Inflammatory macrophage treated with lipopolysaccharide for 1 hour (primary cell): Measurements from ENCODE around the gene THBS2.

ENCODE experiments used
- DNase-seq, 2 donors: peaks; one replicate each; pipeline ENCODE4 v3.0.0-alpha.2; 2020 to 2022

Gene THBS2

DNA sequence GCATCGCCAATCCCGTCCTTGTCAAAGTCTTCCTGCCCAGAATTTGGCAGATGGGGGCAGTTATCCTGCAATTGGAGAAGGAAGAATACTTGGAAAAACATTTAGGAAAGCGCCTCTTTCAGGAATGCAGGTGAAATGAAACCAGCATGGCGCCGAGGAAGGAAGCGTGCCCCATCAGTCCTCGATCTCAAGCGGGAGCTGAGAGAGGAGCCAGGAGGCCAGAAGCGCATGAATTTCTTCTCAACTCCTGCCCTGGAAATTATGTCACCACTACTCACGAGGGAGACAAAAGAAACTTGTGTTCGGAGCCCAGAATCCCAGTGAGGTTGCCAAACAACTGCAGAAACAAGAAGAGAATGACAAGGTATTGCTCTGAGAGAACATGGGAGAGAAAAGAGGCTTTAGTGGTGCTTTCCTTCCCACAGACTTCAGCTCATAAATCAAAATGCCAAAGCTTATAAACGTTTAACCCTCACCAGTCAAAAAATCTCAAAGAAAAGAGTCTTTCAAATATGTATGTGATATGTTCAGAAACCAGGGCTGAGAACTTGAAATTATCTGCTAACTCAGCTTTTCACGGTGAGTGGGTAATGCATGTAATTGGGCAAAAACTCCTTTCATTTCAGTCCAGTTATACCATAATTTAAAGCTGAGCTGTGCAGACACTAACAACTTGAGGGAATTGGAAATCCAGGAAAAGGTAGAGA, 23.9 kb downstream of the THBS2 start:
- no peak for DNase-seq

DNA sequence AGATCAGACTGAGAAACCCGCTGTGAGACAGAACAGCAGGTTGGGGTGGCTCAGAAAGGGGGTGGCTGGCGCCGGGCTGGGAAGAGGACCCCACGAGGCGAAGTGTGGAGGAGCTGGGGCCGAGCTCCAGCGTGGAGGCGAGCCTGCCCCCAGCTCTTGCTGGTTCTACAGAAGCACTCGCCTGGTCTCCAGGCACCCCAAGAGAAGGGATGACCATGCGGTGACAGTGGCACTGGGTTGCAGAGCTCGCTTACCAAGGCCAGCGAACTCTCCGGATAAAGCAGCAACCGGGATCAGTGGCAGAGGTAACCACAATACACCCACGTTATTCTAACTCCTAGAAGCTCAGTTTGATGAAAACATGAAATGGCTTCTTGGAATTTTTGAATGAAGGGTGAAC, 26.5 kb downstream of the THBS2 start:
- no peak for DNase-seq

DNA sequence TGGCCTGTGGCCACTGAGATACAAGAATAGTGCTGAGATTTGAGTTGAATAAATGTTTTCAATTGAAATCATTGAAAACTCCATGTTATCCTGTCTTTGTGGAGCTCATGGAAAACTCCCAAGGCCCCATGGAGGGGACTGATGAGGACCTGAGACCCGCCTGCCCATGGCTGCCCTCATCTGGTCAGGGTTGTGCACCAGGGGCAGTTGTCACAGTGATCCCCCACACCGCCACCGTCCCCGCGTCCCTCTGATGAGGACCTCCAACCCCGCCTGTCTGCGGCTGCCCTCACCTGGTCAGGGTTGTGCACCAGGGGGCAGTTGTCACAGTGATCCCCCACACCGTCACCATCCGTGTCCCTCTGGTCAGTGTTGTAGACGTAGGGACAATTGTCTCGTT, 27.8 kb downstream of the THBS2 start:
- DNase-seq, result no peak

DNA sequence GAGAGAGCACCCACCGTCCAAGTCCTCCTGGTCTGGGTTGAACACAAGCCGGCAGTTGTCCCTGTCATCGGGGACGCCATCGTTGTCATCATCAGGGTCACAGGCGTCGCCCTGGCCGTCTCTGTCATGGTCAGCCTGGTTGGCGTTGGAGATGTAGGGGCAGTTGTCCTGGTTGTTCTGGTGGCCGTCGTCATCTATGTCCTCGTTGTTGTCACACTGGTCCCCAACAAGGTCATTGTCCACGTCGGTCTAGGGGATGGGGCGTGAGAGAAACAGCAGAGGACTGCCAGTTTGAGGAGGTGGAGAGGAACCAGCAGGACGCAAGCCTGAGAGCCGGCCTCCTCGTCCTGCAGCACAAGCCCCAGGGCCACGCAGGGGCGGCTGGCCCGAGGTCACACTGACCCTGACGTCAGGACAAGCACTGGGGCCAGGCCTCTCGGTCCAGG, 28.5 kb downstream of the THBS2 start:
- no peak for DNase-seq

DNA sequence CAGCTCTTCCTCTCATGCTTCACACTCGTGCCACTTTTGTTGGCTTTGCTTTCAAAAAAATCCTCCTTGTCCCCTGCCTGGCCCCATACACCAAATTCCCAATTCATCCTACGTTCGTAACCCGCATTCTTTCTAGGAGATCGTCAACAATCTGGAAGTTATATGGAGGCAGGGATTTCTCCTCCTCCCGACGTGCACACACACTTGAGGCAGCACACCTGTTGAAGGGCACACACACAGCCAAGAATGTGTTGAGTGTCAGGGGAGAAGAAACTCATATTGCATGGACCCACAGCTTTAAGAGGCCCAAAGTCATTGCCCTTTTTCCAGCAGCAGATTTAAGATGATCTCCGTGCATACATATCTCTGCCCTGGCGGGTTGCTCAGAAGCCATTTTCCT, 28.9 kb downstream of the THBS2 start:
- DNase-seq, result no peak

DNA sequence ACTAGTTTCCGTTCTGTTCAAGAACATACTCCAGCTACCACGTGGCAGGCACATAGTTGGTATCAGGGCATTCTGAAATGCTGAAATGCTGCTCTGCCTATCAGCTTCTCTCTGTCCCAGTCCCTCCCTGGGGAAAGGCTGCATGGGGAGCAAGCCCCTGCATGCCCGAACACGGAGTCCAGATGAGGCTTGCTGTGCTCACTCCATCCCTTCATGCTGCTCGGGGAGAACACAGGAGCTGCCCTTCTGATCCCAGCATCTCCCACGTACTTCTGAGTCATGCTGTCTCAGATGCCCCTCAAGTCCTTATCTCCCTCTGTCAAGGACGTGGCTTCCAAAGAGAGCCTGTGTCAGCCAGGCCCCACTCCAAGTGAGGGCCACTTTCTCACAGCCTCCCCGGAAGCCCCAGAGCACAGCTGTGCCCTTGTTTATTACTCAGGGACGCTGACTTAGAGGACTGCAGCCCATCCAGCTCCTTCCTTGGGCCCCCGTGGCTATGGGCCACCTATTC, 29.4 kb downstream of the THBS2 start:
- DNase-seq, result no peak

DNA sequence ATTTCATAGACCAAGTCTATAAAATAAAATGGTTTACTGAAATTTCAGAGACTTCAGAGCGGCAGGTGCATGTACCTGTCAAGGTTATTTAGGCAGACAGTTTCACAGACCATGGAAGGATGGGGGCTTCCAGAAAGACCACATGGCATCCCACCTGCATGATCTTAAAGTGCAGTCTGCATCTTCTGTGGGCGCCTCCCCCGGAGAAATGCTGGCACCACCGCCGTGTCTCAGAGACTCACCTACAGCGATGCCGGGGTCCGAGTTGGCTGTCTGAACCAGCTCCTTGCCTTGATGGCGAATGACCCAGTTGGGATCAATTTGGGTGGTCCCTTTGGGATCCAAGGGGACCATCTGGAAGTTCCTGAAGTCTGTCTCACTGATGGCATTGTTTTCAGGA, 30.6 kb downstream of the THBS2 start:
- DNase-seq, result no peak

DNA sequence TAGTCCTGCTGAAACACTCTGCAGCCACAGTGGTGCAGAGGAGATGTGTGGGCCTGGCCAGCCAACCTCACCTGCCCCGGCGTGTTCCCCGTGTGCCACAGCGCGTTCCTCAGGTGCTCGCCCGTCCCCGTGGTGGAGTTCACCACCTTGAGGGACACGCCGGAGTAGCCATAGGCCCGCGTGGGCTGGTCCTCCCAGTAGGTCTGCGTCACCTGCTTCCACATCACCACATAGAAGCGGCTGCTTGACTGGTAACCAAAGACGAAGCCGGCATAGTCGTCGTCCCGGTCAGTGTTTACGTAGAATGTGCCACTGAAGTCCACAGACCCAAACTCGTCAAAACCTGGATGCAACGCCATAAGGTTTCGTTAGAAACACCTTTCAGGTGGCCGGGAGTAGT, 31.5 kb downstream of the THBS2 start:
- no peak for DNase-seq

DNA sequence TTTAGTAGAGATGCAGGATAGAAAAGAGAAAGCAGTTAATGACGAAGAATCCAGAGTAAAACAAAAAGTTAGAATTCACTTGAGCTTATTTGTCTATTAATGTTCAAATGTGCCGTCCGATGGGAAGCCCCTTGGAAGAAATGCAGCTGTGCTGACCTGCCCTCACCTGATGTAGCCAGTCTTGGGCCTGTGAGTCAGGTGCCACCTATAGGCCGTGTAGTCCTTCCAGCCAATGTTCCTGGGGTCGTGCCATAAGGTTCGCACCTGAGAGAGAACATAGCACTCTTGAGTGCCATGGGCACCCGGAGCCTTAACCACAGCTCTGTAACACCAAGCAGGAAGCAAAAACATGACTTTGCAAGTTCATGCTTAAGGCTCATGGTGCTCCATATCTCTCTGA, 32.4 kb downstream of the THBS2 start:
- no peak for DNase-seq

DNA sequence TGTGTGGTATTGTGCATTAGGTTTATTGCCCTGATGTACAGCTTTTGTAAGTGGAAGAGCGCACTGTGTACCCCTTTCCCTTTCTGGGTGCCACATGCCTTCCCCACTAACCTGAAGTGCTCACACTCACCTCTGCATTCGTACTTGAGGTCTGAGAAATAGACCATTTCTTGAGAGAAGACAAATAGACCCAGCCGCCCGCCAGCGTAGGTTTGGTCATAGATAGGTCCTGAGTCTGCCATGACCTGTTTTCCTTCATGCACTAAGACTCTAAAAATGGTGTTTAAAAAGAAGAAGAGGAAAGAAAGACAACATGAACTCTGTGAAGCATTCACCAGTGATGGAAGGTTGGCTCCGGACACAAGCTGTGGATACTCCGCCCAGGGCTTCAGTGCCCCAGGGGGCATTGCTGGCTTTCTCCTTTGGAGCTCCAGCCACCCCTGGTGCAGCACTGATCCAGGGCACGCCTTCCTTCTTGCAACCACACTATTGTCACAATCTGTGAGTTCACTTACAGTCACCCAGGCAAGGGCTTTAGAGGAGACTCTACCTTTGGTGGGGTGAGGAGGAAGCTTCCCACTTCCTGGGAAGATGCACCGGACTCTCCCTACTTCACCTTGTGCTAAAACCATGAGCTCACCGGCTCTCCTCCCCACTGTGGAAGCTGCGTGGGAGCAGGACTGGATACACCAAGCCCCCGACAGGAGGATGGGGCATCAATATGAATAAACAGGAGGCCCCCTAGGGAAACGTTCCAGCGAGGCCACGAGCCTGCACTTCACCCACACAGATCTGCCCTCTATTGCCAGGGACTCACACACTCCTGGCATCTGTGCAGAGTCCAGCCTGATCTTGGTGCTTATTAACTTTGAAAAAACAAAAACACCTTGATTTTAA, 33.3 kb downstream of the THBS2 start:
- DNase-seq, result no peak

DNA sequence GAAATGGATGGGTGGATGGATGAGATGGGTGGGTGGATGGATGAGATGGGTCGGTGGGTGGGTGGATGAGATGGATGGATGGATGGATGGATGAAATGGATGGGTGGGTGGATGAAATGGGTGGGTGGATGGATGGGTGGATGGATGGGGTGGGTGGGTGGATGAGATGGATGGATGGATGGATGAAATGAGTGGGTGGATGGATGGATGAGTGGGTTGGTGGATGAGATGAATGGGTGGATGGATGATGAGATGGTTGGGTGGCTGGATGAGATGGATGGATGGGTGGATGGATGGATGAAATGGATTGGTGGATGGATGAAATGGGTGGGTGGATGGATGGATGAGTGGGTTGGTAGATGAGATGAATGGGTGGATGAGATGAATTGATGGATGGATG, 35.7 kb downstream of the THBS2 start:
- DNase-seq, result no peak

DNA sequence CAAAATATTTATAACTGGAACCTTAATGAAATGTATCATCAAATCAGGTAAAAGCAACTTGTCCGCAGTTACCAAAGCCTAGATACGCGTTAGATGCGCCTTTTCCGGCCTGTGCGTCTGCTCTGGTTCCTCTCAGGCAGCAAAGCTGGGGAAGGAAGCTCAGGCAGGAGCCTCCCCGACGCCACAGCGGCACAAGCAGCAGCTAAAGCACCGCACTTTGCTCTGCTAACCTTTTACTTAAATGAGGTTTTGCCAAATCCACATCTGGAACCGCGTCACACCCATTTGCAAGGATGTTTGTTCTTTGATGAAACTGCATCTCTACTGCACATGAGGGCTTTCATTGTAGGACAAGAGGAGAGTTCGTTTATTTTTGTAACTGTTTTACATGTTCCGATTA, 36.8 kb downstream of the THBS2 start:
- no peak for DNase-seq

DNA sequence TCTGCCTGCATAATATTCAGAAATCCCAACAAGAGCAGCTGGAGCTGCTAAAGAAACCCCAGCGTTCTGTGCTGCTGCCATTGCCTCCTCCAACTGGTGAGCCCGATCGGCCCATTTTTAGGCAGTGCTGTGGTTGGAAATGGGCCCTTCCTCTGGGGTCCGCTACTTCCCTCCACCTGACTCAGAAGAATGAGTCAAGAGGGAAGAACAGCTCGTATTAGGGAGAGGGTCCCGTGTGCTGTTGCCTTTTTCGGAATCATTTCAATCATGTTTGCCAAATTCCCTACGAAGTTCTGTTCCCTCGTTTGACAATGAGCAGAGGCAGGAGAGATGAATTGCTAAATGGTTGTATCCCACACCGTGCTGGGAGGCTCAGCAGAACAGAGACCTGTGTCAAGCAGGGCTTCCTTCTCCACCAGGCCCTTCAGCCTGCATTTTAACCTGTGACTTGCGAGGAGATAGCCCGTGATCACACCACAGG, 38.4 kb downstream of the THBS2 start:
- DNase-seq, result peak in 1 of 2 donors; percentile 8

DNA sequence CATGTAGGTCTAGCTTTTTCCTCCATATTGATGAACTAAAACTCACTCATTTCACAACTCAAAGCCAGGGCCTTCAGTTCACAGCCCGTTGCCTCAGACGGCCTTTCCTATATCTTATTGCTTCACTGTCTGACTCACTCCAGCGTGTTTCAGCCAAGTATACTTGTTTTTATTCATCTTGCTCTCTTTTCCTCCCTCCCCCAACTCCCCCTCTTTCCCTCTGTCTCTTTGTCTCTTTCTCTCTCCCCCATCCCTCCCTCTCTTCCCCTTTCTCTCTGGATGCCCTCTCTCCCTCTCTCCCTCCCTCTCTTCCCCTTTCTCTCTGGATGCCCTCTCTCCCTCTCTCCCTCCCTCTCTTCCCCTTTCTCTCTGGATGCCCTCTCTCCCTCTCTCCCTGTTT, 38.9 kb downstream of the THBS2 start:
- DNase-seq, result peak; percentile 86 to 89

DNA sequence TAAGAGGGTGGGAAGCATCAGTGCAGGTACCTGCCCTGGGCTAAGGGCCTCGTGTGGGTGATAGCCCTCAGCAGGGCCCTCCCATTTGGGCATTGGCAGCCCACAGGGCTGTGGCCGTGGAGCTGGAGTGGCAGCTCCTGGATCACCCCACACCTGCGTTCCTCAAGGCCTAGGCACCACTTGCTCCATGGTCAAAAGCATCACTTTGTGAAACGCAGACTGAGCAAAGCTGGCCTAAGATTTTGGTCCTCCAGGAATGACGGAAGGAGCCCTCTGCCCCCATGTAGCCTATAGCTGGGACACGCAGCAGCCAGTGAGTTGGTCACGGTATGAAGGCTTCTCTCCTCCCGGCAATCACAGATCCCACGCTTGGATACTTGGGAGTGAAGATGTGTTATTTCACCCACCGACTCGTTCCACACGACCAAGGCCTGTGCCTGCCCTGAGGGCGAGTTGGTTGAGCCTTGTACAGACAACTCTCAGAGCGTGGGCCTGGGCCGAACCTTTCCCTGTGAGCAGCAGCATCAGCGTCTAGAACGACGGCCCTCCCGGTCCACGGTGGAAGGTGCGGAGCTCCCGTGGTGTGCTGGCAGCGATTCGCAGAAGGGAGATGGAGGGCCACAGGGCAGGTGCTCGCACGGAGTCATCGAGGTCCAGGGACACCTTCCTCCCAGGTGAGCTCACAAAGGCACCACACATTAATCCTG, 39.7 kb downstream of the THBS2 start:
- no peak for DNase-seq

DNA sequence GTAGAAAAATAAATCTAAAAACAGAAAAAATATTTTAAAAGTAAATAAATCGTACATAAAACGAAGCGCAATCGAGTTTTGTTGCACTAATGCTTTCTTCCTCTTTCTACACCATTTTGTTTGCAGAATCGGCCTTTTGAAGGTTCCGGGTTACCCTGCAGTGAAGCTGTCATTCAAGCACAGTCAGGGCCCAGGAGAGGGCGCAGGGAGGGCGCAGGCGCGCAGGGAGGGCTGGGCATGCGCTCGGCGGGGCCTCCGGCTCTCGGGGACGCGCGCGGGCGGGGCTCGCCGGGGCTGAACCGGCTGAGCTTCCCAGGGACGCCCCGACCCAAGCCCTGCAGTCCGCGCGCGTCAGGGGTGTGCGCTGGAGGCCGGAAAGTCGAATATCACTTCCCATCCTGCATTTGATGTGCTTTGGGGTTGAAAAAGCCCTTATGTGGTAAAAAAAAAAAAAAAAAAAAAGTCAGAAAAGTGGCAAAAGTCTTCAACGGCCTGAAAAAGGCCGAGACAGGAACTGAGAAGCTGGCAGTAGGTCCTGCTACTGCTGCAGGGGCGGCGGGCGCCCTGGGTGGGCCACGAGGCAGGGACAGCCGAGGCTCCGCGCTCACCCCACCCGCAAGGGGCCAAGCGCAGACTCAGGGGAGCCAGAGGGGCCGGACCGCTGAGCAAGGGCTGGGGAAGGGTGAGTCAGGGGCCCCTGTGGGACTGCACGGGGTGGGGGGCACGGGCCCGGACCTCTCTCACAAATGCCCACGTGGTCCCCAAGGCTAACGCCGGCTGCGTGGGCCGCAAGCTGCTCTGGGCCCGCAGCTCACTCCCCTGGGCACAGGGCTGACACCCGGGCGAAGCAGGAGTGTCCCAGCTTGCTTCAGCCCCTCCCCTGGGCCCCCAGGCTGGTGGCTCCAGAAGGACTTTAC, 40.5 kb downstream of the THBS2 start:
- peak; percentile 92 to 94 for DNase-seq

DNA sequence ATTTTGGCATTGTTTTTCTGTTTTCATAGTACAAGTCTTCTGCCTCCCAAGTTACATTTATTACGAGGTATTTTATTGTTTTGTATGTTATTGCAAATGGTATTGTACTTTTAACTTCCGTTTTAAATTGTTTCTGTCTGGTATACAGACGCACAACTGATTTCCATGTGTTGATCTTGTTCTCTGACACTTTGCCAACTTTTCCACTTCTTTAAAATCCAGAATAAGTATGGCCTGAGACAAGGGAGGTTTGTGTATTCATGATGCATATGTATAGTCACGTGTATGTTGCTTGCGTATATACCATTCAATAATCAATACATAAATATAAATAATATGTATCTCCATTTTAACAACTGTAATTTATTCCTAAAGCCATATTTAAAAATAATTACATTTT, 41.2 kb downstream of the THBS2 start:
- DNase-seq, result peak in 1 of 2 donors; percentile 9

DNA sequence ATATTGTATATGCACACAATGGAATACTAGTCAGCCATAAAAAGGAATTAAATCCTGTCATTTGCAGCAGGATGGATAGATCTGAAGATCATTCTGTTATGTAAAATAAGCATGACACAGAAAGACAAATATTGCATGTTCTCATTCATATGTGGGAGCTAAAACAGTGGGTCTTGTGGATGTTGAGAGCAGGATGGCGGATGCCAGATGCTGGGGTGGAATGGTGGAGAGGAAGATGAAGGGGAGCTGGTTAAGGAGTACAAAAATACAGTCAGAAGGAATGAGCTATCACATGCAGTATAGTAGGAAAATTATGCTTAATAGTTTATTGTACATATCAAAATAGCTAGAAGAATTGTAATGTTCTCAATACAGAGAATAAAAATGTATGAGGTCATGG, 41.8 kb downstream of the THBS2 start:
- DNase-seq, result no peak

DNA sequence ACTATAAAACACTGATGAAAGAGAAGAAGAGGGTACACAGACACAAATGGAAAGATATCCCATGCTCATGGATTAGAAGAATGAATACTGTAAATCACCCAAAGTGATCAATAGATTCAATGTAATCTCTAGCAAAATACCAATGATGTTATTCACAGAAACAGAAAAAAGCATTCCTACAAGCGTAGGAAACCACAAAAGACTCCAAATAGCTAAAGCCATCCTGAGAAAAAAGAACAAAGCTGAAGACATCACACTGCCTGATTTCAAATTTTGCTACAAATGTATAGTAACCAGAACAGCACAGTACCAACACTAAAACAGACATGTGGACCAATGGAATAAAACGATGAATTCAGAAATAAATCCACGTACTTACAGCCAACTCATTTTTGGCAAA, 43.0 kb downstream of the THBS2 start:
- no peak for DNase-seq

DNA sequence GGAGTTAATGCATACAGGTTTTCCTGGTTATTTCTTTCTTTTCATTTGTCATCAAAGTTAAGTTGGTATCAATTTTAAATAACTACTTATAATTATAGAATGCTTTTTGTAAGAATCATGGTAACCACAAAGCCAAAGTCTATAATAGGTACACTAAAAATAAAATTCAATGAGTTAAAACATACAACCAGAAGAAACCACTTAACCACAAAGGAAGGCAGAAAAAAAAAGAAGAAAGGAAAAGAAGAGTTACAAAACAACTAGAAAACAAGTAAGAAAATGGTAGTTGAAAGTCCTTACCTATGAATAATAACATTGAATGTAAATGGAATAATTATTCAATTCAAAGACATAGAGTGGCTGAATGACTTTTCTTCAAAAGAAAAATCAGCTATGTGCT, 45.6 kb downstream of the THBS2 start:
- DNase-seq, result no peak

DNA sequence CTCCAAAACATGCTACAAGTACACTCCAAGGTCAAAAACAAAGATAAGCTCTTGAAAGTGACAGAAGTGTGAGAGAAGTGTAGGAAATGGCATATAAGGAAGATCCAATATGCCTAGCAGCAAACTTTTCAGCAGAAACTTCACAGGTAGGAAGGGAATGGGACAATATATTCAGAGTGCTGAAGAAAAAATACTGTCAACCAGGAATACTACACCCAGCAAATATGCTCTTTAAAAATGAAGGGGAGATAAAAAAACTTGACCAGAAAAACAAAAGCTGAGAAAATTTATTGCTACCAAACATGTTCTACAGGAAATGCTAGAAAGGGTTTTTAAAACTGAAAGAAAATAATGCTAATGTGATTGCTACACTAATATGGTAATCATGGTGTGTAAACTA, 46.2 kb downstream of the THBS2 start:
- DNase-seq, result no peak
